ENCODE measurements around the gene PRKCE.

GRCh38 chr2:45821558-45822271 is 170.2 kb downstream of the PRKCE start:
- TF ChIP-seq, protein P1, sequence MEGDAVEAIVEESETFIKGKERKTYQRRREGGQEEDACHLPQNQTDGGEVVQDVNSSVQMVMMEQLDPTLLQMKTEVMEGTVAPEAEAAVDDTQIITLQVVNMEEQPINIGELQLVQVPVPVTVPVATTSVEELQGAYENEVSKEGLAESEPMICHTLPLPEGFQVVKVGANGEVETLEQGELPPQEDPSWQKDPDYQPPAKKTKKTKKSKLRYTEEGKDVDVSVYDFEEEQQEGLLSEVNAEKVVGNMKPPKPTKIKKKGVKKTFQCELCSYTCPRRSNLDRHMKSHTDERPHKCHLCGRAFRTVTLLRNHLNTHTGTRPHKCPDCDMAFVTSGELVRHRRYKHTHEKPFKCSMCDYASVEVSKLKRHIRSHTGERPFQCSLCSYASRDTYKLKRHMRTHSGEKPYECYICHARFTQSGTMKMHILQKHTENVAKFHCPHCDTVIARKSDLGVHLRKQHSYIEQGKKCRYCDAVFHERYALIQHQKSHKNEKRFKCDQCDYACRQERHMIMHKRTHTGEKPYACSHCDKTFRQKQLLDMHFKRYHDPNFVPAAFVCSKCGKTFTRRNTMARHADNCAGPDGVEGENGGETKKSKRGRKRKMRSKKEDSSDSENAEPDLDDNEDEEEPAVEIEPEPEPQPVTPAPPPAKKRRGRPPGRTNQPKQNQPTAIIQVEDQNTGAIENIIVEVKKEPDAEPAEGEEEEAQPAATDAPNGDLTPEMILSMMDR (IDR thresholded peaks at IDR 0.05; ENCODE audit: poor library complexity): no peak
- no peak for TF ChIP-seq EZH2phosphoT487 (IDR thresholded peaks at IDR 0.05; ENCODE audit: low read depth, severe bottlenecking, unreplicated experiment)
